ENCODE results near the gene KLHL3. TPM values are rescaled to one million over a fixed set of nuclear protein-coding genes. Genes with fewer than 3 reads are reported as not detected.

KLHL3 gene
- total RNA-seq, 1 donor from 2014 or later: 2.2 TPM

DNA sequence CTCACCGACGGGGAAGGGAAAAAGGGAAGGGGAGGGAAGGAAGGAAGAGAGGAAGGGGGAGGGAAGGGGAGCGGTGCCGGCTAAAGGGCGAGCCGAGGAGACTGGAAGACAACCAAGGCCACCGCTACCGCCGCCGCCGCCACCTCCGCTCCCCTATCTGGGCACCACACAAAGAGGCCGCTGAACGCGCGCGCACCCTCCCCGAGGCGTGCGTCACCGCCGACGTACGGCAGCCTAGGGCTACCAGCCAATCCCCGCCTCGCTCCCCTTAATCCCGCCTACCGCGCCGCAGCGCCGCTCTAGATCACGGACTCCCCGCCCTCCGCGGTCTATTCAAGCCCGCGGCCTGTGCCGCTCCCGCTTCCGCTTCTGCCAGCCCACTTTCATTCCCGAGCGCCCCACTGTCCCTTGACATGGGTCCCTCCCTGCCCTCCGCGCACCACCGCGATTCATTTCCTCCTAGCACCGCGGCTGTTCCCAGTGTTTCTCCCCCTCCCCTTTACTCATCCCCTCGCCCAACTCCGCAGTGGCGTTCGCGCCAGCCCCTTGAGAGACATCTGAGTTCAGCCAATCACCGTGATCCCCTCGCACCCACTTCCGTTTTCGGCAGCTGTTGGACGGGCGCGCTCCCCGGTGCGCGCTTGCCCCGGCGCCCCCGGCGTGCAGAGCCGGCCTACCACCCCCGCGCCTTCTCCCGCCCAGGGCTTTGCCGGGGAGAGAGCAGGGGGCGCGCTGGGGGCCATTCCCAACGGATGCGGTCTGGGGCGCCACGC is 18.5 kb upstream of the KLHL3 start, which contains the start of gene HNRNPA0:
Gene HNRNPA0 (minus strand): TSS at position 176 of the 773 bp plus-strand sequence. CDS start 297 bp downstream, outside the sequence.
- H3K9me3 Mint-ChIP-seq: peaks cover 5% of the 10 kb centered on the region
- peaks cover 43% of the 10 kb centered on the region for H3K36me3 Mint-ChIP-seq (ENCODE audit: low read depth)
- DNase-seq: peak; percentile 99
- peaks cover 26% of the 10 kb centered on the region for H3K4me1 Mint-ChIP-seq
- intact Hi-C loops (cut with micrococcal nuclease): loop anchor here (1.0 to 10.0 kb wide), 10 partner anchors 11 to 788 kb away; partner anchors contain the start of genes BRD8, CDC25C, EGR1 and ETF1
- H3K27me3 Mint-ChIP-seq: peaks cover 9% of the 10 kb centered on the region
- H3K27ac Mint-ChIP-seq: peak within 1 kb of the TSS; percentile 100
- peak within 1 kb of the TSS; percentile 93 for H3K4me3 Mint-ChIP-seq

- Mint-ChIP-seq H3K27me3 (peaks cover 7% of the 10 kb centered on the region), H3K27ac (peak overlapping the region; percentile 100), H3K9me3 (peaks cover 5% of the 10 kb centered on the region), H3K36me3 (ENCODE audit: low read depth) (peaks cover 43% of the 10 kb centered on the region), H3K4me3 (peak overlapping the region; percentile 93), H3K4me1 (peaks cover 26% of the 10 kb centered on the region)
- no peak for DNase-seq
- intact Hi-C loops (cut with micrococcal nuclease): loop anchor here (1.0 to 10.0 kb wide), 10 partner anchors 10 to 789 kb away; partner anchors contain the start of genes BRD8, CDC25C, EGR1 and ETF1
Observed at GRCh38 chr5:137753691-137754187, 17.9 kb upstream of the KLHL3 start.

GRCh38 chr5:137752905-137753690 is 17.2 kb upstream of the KLHL3 start:
- Mint-ChIP-seq H3K4me1 (peaks cover 25% of the 10 kb centered on the region), H3K9me3 (peaks cover 5% of the 10 kb centered on the region), H3K27me3 (peaks cover 7% of the 10 kb centered on the region), H3K4me3 (peak overlapping the region; percentile 93), H3K36me3 (ENCODE audit: low read depth) (peaks cover 43% of the 10 kb centered on the region), H3K27ac (peak overlapping the region; percentile 100)
- intact Hi-C loops (cut with micrococcal nuclease): loop anchor here (10.0 kb wide), 2 partner anchors 582 to 712 kb away; partner anchors contain the start of genes CDC25C, EGR1 and FAM53C
- DNase-seq: peak; percentile 85

- Mint-ChIP-seq H3K27ac (peak overlapping the region; percentile 81), H3K27me3 (peaks cover 4% of the 10 kb centered on the region), H3K36me3 (ENCODE audit: low read depth) (peaks cover 43% of the 10 kb centered on the region), H3K4me3 (peak overlapping the region; percentile 93), H3K9me3 (peaks cover 5% of the 10 kb centered on the region), H3K4me1 (peaks cover 25% of the 10 kb centered on the region)
- peak; percentile 71 for DNase-seq
- intact Hi-C loops (cut with micrococcal nuclease): loop anchor here (10.0 kb wide), 2 partner anchors 583 to 713 kb away; partner anchors contain the start of genes CDC25C, EGR1 and FAM53C
Observed at GRCh38 chr5:137751869-137752491, 16.1 kb upstream of the KLHL3 start.

GRCh38 chr5:137750436-137750835 is 14.5 kb upstream of the KLHL3 start:
- no peak overlapping the region for H3K27ac Mint-ChIP-seq
- no peaks in the 10 kb centered on the region for H3K9me3 Mint-ChIP-seq

DNA sequence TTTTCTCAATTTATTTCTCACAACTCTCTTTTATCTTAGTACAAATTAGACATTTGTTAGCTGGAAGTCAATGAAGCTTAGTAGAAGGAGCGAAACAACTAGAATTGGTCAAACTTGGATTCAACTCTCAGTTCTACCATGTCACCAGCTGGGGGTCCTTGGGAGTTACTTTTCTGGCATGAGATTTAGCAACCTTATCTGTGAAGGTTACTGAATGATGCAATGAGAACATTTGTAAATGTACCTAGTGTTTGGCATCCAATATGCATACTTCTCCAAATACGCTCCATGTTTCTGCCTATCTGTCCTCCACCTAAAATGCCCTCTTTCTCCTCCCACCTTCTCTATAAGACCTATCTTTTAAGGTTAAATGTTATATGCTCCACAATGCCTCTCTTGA is 12.0 kb upstream of the KLHL3 start:
- no peak overlapping the region for H3K27ac Mint-ChIP-seq
- peaks cover 4% of the 10 kb centered on the region for H3K27me3 Mint-ChIP-seq
- H3K4me3 Mint-ChIP-seq: no peak overlapping the region
- H3K9me3 Mint-ChIP-seq: no peaks in the 10 kb centered on the region
- no peak for DNase-seq
- peaks cover 22% of the 10 kb centered on the region for H3K4me1 Mint-ChIP-seq
- intact Hi-C loops (cut with micrococcal nuclease): no loop called here
- H3K36me3 Mint-ChIP-seq (ENCODE audit: low read depth): peaks cover 25% of the 10 kb centered on the region

More at GRCh38 chr5:137750436-137750835, 14.5 kb upstream of the KLHL3 start:
- intact Hi-C loops (cut with micrococcal nuclease): loop anchor here (10.0 kb wide), 2 partner anchors 584 to 714 kb away; partner anchors contain the start of genes CDC25C, EGR1 and FAM53C
- peaks cover 40% of the 10 kb centered on the region for H3K36me3 Mint-ChIP-seq (ENCODE audit: low read depth)
- no peaks in the 10 kb centered on the region for H3K27me3 Mint-ChIP-seq
- no peak overlapping the region for H3K4me3 Mint-ChIP-seq
- no peak for DNase-seq
- H3K4me1 Mint-ChIP-seq: peaks cover 25% of the 10 kb centered on the region

DNA sequence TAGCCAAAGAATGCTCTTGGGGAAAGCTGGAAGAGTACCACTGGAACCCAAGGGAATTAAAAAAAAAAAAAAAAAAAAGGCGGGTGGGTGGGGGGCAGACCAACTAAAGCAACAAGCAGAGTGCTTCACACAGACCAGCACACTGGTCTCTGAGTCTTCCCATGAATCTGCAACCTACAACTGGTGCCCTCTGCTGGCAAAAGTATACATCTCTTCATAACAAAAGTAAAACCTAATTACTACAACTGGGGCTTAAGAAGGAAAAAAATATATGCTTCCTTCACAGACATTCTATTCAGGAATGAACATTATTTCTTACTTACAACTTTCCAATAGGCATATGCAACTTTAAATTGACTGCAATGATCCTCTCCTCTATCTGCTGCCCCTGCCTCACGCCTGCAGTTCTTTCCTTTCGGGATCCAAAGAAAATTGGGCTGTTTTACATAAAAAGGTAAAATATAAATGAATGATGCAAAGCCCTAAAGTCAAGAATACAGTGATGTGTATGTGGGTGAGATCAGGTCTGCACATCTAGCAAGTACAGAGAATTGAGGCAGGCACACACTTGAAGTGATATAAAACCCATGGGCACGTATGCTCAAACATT is 7.2 kb upstream of the KLHL3 start:
- DNase-seq: peak; percentile 89
- Mint-ChIP-seq H3K4me1 (peaks cover 6% of the 10 kb centered on the region), H3K36me3 (ENCODE audit: low read depth) (no peaks in the 10 kb centered on the region), H3K4me3 (no peak overlapping the region), H3K9me3 (peaks cover 4% of the 10 kb centered on the region), H3K27me3 (peaks cover 4% of the 10 kb centered on the region), H3K27ac (no peak overlapping the region)
- intact Hi-C loops (cut with micrococcal nuclease): loop anchor here (1.0 kb wide), 3 partner anchors 11 to 114 kb away; partner anchors contain the start of gene HNRNPA0

GRCh38 chr5:137741718-137742117 is 5.8 kb upstream of the KLHL3 start:
- Mint-ChIP-seq H3K9me3 (peaks cover 4% of the 10 kb centered on the region), H3K27me3 (peaks cover 4% of the 10 kb centered on the region), H3K27ac (no peak overlapping the region), H3K4me1 (peaks cover 6% of the 10 kb centered on the region), H3K36me3 (ENCODE audit: low read depth) (peaks cover 3% of the 10 kb centered on the region), H3K4me3 (no peak overlapping the region)
- no peak for DNase-seq
- intact Hi-C loops (cut with micrococcal nuclease): no loop called here

- no peak overlapping the region for H3K27ac Mint-ChIP-seq
- peaks cover 3% of the 10 kb centered on the region for H3K27me3 Mint-ChIP-seq
- H3K4me3 Mint-ChIP-seq: no peak overlapping the region
- no peak for DNase-seq
- intact Hi-C loops (cut with micrococcal nuclease): no loop called here
- peaks cover 6% of the 10 kb centered on the region for H3K4me1 Mint-ChIP-seq
- H3K9me3 Mint-ChIP-seq: peaks cover 4% of the 10 kb centered on the region
- H3K36me3 Mint-ChIP-seq (ENCODE audit: low read depth): peaks cover 3% of the 10 kb centered on the region
Observed at GRCh38 chr5:137739737-137740136, 3.8 kb upstream of the KLHL3 start.

- H3K36me3 Mint-ChIP-seq (ENCODE audit: low read depth): peaks cover 3% of the 10 kb centered on the region
- peaks cover 4% of the 10 kb centered on the region for H3K9me3 Mint-ChIP-seq
- H3K27ac Mint-ChIP-seq: no peak overlapping the region
- peaks cover 6% of the 10 kb centered on the region for H3K4me1 Mint-ChIP-seq
- peaks cover 2% of the 10 kb centered on the region for H3K27me3 Mint-ChIP-seq
- DNase-seq: no peak
- H3K4me3 Mint-ChIP-seq: no peak overlapping the region
- intact Hi-C loops (cut with micrococcal nuclease): no loop called here
Observed at GRCh38 chr5:137738947-137739346, 3.1 kb upstream of the KLHL3 start.

DNA sequence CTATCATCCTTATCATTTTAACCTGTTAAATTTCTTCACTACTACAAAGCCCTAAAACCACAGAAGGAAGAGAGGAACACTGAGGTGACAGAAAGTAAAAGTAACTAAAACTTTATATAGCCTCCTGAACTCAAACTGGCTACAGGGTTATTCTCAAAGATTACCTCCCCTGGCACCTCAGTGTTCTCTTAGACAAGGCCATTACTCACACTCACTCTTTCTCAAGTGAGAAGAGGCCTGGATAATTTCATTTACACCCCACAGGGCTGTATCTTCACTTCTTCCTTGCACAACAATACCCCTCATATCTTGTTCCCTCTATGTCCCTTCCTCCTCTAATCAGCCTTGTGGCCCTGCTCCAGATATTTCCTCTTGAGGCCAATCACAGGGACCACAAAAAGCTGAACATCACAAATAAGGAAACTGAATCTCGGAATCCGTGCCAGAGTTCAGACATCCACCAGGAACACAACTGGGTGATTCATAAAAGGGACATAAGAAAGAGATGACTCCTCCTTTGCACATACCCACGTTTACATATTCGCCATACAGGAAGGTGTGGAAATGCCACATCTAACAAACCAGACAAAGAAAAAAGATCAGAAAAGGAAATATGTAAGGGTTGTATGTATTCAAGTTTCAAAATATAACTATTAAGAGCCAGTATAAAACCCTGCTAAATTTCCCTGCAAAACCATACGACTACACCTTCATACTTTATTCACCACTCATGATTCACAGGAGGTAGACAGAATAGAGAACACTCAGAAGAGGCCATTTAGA is 1.7 kb upstream of the KLHL3 start:
- intact Hi-C loops (cut with micrococcal nuclease): loop anchor here (1.0 kb wide), 2 partner anchors 17 to 71 kb away; partner anchors contain the start of gene HNRNPA0
- no peak overlapping the region for H3K4me3 Mint-ChIP-seq
- peaks cover 4% of the 10 kb centered on the region for H3K9me3 Mint-ChIP-seq
- H3K4me1 Mint-ChIP-seq: peaks cover 5% of the 10 kb centered on the region
- peak; percentile 72 for DNase-seq
- H3K27ac Mint-ChIP-seq: no peak overlapping the region
- H3K36me3 Mint-ChIP-seq (ENCODE audit: low read depth): peaks cover 3% of the 10 kb centered on the region
- H3K27me3 Mint-ChIP-seq: no peaks in the 10 kb centered on the region

GRCh38 chr5:137736496-137736895 is 607 bp upstream of the KLHL3 start:
- H3K4me3 Mint-ChIP-seq: no peak overlapping the region
- H3K36me3 Mint-ChIP-seq (ENCODE audit: low read depth): peaks cover 3% of the 10 kb centered on the region
- intact Hi-C loops (cut with micrococcal nuclease): loop anchor here (1.0 kb wide), 1 partner anchor 40 kb away; no protein-coding TSS in a partner anchor
- H3K27ac Mint-ChIP-seq: no peak overlapping the region
- H3K9me3 Mint-ChIP-seq: peaks cover 4% of the 10 kb centered on the region
- peaks cover 3% of the 10 kb centered on the region for H3K27me3 Mint-ChIP-seq
- peaks cover 5% of the 10 kb centered on the region for H3K4me1 Mint-ChIP-seq
- no peak for DNase-seq
